Adrenal gland (tissue), 5 donors: ENCODE results near the gene MUC5B.

ENCODE experiments used
- POLR2A ChIP-seq, 2 donors: fragments of 450-650 bp; IDR thresholded peaks; one replicate each; pipeline ENCODE4 v1.6.1; 2017; ENCODE audit warnings: antibody characterized with exemption in 2 of 2, mild to moderate bottlenecking in 2 of 2, moderate library complexity in 1 of 2
- TF ChIP-seq, protein P1 (sequence below), 6 experiments: fragments of 450-650 bp in 4 of 6; fragments of 200-600 bp in 2 of 6; sonication (generic) in 1 of 6; IDR thresholded peaks; 1 replicate in 5 of 6; 2 replicates in 1 of 6; pipeline versions ENCODE4 v1.5.1 to v1.8.0; 2016 to 2021; ENCODE audit warnings: antibody characterized with exemption in 6 of 6, mild to moderate bottlenecking in 2 of 6, moderate library complexity in 1 of 6
- donor health status: DM: no; HTN: no; CAD: no.

DNA sequence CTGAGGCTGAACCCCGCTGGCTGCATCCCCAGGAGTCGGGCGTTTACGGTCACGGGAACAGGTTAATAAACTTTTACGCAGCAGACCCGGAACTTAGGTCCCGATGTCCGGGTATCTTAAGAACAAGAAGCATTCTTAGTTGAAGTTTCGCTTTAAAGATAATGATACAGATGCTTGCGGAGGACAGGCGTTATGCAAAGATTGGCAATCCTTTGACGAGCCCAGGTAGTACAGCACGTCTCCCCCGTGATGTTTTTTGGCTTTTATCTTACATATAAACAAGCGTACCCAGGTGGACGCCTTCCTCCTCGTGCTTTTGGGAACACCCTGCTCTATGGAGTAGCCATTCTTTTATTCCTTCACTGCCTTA, 87.4 kb downstream of the MUC5B start:
- TF ChIP-seq, protein P1, sequence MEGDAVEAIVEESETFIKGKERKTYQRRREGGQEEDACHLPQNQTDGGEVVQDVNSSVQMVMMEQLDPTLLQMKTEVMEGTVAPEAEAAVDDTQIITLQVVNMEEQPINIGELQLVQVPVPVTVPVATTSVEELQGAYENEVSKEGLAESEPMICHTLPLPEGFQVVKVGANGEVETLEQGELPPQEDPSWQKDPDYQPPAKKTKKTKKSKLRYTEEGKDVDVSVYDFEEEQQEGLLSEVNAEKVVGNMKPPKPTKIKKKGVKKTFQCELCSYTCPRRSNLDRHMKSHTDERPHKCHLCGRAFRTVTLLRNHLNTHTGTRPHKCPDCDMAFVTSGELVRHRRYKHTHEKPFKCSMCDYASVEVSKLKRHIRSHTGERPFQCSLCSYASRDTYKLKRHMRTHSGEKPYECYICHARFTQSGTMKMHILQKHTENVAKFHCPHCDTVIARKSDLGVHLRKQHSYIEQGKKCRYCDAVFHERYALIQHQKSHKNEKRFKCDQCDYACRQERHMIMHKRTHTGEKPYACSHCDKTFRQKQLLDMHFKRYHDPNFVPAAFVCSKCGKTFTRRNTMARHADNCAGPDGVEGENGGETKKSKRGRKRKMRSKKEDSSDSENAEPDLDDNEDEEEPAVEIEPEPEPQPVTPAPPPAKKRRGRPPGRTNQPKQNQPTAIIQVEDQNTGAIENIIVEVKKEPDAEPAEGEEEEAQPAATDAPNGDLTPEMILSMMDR (IDR thresholded peaks at IDR 0.05) = no peak
- TF ChIP-seq POLR2A (IDR thresholded peaks at IDR 0.05) = no peak
